Activated T-cell treated with anti-CD3 and anti-CD28 coated beads for 24 hours (primary cell): Measurements from ENCODE around the gene MS4A7.

Experiments
- DNase-seq: peaks from one replicate; pipeline ENCODE4 v3.0.0-alpha.2; 2020; ENCODE audit warnings: low read depth

Gene MS4A7

DNA sequence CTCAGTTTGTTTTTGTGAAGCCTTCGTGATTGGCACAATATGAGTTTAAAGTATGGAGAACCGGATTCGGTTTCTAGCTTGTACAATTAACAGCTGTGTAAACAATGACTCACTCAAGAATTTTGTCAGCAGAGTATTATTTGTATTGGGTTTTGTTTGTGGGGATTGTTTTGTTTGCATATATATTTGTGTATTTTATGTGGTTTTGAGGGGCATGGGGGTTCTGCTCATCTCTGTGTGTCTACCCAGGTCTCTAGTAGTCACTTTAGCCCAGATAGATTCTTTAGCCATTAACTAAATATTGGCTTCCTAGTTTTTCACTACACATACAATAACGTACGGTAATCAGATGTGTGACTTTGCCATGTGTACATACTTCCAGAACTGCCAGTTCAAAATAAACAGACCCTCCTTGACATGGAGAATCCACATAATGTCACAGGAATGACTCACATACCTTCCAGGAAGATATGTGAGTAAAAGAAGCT is 7.5 kb upstream of the MS4A7 start:
- DNase-seq, result no peak

DNA sequence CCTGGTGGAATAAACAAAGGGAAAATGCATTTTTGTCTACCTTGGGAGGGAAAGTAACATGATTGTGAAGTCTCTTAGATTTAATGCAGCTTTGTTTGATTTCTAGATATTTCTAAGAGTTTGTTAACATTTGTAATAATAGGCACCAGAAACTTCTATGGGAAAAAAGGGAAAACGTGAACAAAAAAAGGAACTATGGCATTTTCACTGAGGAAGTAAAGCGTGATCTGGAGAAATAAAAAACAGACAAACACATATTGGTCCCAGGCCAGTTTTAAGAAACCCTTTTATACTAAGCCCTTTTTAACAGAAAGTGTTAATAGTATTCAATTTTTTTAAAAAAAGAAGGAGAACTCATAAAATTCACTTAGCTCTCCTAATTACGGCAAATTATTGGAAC is 6.9 kb upstream of the MS4A7 start:
- no peak for DNase-seq

DNA sequence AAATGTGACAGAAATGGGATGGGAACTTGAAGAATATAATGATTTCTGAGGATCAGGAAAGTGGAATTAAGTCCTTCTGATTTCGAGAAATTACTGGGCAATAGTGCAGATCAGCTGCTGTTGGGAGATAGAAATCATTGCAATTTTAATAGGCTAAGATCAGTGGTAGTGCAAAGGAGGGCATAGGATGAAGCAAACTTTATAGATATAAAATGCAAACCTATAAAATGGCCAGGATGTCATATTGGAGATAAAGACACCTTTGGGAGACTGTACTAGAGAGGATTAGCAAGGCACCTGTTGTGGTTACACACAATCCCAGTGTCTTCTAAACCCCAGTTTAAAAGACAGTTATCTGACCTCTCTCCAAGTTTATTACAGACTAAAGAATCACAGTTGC is 6.5 kb upstream of the MS4A7 start:
- DNase-seq, result no peak

DNA sequence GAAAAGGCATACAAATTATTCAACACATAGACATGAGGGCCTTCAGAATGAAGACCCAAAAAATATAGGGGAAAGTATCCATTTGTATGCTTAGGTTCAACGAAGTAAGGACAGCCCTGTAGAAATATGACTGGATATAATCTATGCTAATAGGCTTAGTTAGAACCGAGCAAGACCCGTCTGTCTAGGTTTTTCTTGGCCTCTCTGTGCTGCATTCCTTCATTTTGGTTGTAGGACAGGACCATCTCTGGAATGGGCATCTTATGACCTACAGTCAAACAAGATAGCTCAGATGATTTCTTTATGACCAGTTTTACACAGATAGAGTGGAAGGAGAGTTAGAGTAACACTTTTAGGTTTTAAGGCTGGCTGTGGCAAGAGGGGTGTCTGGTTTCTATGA is 5.6 kb upstream of the MS4A7 start:
- DNase-seq, result no peak

DNA sequence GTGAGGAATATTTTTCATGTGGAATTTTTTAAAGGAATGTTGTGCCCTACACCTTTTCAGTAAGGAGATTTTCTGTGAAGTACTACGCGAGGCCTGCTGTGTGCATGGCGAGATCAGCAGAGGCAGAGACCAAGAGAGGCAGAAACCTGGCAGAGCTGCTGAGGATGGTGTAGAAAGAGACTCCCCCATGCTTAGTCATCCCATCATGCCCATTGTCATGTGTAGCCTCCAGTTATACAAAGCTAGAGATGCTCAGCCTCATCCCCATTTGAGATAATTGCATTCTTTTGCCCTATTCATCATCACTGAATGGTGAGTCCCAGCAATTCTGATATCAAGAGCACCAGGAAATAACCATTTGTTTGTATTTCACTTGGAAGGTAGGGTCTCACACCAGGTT is 3.0 kb upstream of the MS4A7 start:
- no peak for DNase-seq

DNA sequence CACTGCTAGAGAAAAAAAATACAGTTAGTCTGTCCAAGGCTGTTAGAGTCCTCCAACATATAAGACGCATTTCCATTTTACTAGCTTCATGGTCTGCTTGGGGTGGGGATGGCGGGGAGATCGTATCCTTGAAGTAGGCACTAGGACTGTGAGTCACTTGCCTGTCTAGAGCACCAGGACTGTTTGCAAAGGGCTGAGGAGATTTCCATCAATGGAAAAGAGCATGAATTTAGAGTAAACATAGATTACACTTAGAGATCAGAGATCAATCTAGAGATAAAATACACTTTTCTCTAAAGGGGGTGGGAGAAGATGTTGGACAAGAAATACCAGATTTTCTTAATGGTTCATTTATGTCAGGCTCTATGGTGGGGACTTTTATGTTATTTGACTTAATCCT is 1.7 kb upstream of the MS4A7 start:
- DNase-seq, result no peak

DNA sequence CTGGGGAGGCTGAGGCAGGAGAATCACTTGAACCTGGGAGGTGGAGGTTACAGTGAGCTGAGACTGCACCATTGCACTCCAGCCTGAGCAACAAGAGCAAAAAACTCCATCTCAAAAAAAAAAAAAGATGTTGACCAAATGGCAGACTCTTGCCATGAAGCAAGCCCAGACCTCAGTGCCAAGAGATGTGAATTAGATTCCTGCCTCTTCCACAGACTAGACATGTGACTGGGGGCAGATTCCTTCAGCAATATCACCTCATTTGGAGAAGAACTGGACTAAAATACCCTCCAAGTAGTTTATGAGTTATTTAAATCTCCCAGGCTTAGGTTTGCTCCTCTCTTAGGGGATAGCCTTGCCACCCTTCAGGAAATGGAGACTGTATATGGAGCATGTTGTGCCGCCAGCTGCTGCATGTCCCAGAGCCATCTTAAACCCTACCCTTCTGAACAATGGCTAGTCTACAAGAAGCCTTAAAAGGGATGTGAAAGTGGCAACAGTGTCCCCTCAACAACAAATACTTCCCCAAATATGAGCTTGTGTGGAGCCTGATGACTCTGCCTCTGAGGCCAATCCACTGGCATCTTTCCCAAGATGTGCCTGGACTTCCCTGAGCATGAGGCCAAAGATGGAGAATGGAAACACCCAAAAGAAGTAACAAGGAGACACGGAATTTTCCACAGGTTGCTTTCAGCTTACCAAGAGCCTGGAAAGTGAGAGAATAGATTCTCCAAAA is 763 bp upstream of the MS4A7 start:
- DNase-seq, result no peak

DNA sequence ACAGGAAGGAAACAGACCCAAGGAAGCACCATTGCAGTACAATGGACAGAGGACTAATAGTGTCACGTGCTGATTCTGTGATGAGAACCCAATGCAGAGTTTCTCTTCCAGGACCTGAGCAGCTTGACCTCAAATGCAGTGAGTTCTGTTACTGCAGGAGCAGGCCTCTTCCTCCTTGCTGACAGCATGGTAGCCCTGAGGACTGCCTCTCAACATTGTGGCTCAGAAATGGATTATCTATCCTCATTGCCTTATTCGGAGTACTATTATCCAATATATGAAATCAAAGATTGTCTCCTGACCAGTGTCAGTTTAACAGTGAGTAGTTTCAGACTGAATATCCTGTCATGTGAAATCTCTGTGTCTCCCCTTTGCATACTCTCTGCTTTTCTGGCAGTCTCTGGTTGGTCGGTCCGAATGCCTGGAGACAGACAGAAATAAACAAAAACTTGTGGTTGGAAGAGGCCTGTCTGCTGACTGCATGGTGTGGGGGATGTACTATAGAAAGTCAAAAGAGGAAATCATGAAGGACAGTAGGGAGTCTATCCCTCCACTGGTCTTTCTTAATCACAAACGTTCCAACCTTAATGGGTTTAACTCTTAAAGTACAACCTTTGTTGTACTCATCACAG is 11.1 kb downstream of the MS4A7 start:
- DNase-seq, result no peak

DNA sequence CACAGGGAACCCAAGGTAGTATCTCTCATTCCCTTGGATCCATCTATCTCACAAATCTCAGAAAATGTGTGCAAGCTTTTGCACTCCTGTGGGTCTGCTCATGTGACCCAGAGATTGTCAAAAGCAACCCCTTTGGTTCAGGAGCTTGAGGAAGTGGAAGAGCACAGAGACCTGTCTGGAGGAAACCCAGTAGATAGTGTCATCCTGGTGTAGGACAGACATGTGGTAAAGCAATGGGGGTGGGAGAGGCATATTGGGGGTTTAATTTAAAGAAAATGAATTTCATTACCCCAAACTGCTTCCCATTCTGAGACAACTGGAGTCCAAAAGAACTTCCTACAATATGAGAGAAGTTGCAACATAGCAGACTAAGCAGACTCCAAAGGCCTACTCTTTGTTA is 12.1 kb downstream of the MS4A7 start:
- DNase-seq, result no peak

DNA sequence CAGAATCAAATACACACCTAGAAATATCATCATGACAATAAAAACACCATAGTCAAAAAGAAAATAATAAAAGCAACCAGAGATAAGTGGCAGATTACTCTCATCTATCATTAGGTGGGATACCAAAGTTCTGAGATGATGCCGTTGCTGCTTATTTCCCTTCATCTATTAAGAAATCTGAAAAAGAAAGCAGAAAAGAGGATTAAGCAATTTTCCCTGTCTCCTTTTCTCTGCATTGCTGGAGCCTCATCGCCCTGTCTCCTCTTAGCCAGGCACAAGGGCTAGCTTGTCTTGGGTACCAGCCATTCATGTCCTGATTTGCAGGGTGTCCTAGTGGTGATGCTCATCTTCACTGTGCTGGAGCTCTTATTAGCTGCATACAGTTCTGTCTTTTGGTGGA is 14.0 kb downstream of the MS4A7 start:
- DNase-seq, result no peak

DNA sequence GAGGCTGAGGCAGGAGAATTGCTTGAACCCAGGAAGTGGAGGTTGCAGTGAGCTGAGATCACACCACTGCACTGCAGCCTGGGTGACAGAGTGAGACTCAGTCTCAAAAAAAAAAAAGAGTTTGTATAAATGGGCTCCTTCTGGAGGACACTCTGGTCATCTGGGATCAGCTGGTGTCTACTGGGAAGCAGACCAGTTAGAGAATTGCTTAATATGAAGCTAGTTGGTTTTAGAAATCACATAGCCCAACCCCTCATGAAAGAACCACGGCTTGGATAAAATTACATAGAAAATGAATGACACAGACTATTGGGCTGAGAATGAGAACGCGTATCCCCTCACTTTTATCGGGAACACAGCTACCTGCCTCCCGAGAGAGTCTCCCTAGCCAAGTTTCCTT is 14.7 kb downstream of the MS4A7 start:
- no peak for DNase-seq

DNA sequence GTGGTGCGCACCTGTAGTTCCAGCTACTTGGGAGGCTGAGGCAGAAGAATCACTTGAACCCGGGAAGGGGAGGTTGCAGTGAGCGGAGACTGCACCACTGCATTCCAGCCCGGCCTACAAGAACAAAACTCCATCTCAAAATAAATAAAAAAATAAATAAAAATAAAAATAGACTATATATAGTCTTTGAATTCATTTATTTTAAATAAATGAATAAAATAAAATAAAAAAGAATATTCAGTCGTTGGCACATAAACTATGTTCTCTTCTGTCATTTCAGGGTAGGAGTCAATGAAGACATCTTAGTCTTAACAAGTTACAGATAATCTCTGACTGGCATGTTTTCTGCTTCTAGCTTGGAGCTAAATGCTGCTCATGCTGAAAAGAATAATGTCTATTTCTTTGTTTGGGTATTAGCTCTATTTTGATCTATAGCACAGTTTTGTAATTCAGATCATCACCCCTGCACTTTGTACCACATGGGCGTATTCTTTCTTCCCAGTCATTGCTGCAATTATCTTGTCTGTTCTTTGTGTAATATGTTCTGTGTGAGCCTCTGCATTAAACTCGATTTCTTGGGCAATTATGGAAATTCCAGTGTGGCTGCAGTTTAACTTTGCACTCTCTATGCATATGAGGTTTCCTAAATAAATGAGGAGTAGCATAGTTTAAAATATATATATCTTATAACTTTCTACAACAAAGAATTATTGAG is 16.5 kb downstream of the MS4A7 start:
- DNase-seq, result no peak

DNA sequence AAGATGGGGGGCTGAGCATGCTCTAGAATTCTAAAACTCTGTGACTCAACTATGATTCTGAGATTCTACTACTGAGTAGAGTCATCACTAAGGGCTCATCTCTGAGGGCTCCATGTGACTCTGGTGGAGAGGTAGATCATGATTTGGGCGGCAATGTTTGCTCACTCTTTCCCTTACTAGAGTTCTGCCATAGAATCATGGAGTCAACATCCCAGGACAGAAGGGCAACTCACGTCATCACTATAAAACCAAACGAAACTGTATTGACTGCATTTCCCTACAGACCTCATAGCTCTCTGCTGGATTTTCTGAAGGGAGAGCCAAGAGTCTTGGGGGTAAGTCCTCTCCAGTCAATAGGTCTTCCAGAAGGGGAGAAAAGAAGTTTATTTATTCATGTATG is 18.1 kb downstream of the MS4A7 start, which contains the start of gene MS4A14:
TSS of gene MS4A14 (plus strand) at position 78 of the 400 bp plus-strand sequence. CDS start at position 198, 120 bp downstream.
- DNase-seq, result no peak

DNA sequence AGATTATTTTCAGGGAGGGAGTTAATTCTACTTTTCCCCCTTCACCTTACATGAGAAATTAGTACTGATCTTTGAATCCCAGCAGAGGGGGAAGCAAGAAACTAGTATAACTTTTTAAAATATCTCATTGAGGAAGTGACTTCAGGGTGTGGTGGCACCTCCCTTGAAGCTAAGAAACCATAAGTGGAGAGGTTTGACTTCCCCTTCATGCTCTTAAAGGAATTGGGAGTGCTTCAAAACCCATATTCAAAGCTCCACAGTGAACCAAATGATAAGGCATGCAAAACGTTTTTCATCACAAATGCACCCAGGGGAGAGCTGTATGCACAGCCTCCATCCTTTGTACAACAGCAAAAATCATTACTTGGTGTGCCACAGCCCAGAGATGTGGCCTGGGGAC is 18.5 kb downstream of the MS4A7 start:
- no peak for DNase-seq

DNA sequence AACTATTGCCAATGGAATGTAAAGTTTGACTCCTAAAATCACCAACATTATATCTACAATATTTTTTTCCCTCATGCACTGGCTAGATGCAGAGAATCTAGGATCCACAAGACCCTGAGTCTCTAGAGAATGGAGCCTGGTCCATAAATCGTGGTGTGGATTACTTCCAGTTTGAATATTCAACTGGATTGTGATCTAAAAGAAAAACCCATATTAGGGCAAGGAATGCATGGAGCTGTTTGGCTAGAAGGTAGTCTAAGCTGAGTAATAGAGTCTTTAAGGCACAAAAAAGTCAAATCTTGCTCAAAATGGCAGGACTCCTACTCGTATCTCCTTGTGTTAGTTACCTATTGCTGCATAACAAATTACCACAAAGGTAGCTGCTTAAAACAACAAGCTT is 41.7 kb downstream of the MS4A7 start:
- DNase-seq, result no peak

DNA sequence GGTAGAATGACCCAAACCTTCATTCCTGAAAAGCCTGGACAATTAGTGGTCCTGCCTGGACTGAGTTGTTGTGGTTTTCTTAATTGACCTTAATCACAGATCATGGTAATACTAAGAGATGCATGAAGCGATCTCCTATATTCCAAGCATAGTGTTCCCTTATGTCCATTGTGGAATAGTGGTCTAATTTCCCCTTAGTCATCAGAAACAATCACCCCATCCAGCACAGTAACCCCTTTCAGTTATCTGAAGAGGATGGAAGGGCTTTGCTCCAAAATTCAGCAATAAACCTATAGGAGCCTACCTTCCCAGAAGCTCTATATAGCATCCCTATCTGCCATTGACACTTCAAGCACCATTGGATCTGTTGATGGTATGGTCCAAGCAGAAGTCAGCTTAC is 44.3 kb downstream of the MS4A7 start:
- no peak for DNase-seq

DNA sequence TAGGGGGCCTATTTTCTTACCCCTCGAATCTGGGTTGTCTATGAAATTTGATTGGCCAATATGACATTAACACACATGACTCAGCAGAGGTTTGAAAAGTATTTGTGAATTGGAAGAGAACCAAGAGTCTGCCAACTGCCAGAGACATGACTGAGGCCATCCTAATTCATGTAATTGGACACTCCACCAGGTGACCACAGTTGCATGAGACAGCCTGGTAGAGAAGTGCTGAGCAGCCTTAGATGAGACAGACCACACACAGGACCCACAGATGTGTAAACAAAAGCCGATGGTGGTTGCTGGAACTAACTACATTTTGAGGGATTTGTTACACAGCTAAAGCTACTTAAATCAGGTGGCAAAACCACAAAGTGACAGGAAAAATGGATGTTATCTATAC is 50.2 kb downstream of the MS4A7 start:
- DNase-seq, result no peak

DNA sequence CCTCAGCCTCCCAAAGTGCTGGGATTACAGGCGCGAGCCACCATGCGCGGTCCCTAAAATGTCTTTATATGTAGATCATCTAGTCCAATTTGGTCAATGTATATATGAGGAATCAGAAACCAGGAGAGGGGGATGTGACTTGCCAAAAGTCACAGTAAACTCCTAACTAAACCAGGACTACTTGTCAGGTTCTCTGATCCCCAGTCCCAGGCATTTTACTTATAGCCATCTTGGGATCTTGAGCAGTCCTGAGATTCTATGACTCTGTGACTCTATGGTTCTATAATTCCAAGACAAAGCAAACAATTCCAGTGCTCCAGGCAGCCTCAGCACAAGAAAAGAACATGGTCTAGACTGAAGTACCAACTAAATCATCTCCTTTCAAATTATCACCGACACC is 50.9 kb downstream of the MS4A7 start, which contains the start of gene MS4A5:
TSS of gene MS4A5 (plus strand) at position 301 of the 400 bp plus-strand sequence. CDS start 103 bp downstream, outside the sequence.
- no peak for DNase-seq

DNA sequence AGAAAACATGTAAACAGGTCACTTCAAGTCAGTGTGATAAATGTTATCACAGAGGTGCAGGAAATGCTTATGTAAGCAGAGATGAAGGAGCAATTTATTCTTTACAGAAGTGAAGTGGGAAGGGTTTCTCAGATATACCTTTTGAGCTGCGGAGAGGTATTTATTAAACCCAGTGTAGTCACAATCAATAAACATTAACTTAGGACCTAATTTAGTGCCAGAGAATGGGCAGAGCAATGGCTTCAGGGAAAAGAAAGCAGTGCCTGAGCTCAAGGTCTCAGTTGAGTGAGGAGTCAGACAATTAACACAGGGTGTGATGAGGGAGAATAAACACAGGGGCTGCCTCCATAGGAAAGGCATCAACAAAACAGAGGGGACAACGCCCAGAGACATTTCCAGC is 52.9 kb downstream of the MS4A7 start:
- no peak for DNase-seq

DNA sequence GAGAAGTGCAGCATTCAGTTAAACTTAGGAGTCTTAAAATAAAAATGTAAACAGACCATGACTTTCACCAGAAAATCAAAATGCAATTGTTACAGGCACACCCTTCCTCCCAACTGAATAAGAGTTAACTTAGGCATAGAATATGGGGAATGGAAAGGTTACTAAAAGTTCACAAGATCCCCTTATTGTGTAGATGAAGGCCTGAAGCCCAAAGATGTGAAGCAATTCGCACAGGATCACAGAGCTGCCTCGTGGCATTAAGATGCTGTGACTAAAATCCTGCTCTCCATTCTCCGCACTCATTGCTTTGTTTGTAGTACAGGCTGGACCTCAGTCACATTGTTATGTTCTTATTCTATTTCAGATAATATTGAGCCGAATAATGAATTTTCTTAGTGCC is 55.1 kb downstream of the MS4A7 start:
- no peak for DNase-seq
